Astrocyte (in vitro differentiated cells and primary cell): ENCODE results near the gene GZMM. TPM values are rescaled to one million over a fixed set of nuclear protein-coding genes. Genes with fewer than 3 reads are reported as not detected.

ENCODE experiments used
- DNase-seq: peaks from one replicate; pipeline ENCODE4 v3.0.0-alpha.2; 2010; ENCODE audit warnings: low read depth
- FAIRE-seq: peaks from 2 replicates; lab custom pipeline; 2011; peaks lifted over from hg19 to GRCh38; lab: Jason Lieb, UNC
- H2AFZ ChIP-seq: 2 replicates; pipeline ENCODE4 v1.6.0; 2012; ENCODE audit warnings: low read depth, low read length, inconsistent platforms
- H3K27ac ChIP-seq: 2 replicates; pipeline ENCODE4 v1.5.1; 2011; ENCODE audit warnings: low read depth, low read length, inconsistent platforms
- H3K27me3 ChIP-seq: 2 replicates; pipeline ENCODE4 v1.6.0; 2011; ENCODE audit warnings: low read length, inconsistent platforms; ENCODE audit not compliant: insufficient read depth
- H3K36me3 ChIP-seq: 2 replicates; pipeline ENCODE4 v1.5.1; 2011; ENCODE audit warnings: low read length, inconsistent platforms; ENCODE audit not compliant: insufficient read depth
- H3K4me1 ChIP-seq: 2 replicates; pipeline ENCODE4 v1.5.1; 2011; ENCODE audit warnings: low read length, inconsistent platforms; ENCODE audit not compliant: insufficient read depth
- H3K4me2 ChIP-seq: 2 replicates; pipeline ENCODE4 v1.6.0; 2012; ENCODE audit warnings: low read length, inconsistent platforms
- H3K4me3 ChIP-seq: 2 replicates; pipeline ENCODE4 v1.5.1; 2011; ENCODE audit warnings: low read depth, mild to moderate bottlenecking, low read length, inconsistent platforms; ENCODE audit not compliant: insufficient read depth
- H3K79me2 ChIP-seq: 2 replicates; pipeline ENCODE4 v1.6.0; 2012; ENCODE audit warnings: mild to moderate bottlenecking, low read length, inconsistent platforms; ENCODE audit not compliant: insufficient read depth
- H3K9ac ChIP-seq: 2 replicates; pipeline ENCODE4 v1.6.0; 2012; ENCODE audit warnings: mild to moderate bottlenecking, low read length, inconsistent platforms
- H3K9me3 ChIP-seq: 2 replicates; pipeline ENCODE4 v1.5.1; 2012; ENCODE audit warnings: low read depth, mild to moderate bottlenecking, low read length, inconsistent platforms; ENCODE audit not compliant: insufficient read depth
- H4K20me1 ChIP-seq: 2 replicates; pipeline ENCODE4 v1.6.0; 2012; ENCODE audit warnings: low read length, inconsistent platforms; ENCODE audit not compliant: insufficient read depth
- H3K27ac Mint-ChIP-seq: one replicate; pipeline ENCODE4 v1.8.0; 2021; ENCODE audit warnings: mild to moderate bottlenecking, mixed read lengths; ENCODE audit not compliant: unreplicated experiment
- H3K27me3 Mint-ChIP-seq: one replicate; pipeline ENCODE4 v1.8.0; 2021; ENCODE audit warnings: low read depth, mixed read lengths; ENCODE audit not compliant: unreplicated experiment
- H3K36me3 Mint-ChIP-seq: one replicate; pipeline ENCODE4 v1.8.0; 2021; ENCODE audit warnings: low read depth, mixed read lengths; ENCODE audit not compliant: unreplicated experiment
- H3K4me1 Mint-ChIP-seq: one replicate; pipeline ENCODE4 v1.8.0; 2021; ENCODE audit warnings: low read depth, mixed read lengths; ENCODE audit not compliant: unreplicated experiment
- H3K4me3 Mint-ChIP-seq: one replicate; pipeline ENCODE4 v1.8.0; 2021; ENCODE audit warnings: mild to moderate bottlenecking, moderate library complexity, mixed read lengths; ENCODE audit not compliant: unreplicated experiment
- H3K9me3 Mint-ChIP-seq: one replicate; pipeline ENCODE4 v1.8.0; 2021; ENCODE audit warnings: mild to moderate bottlenecking, mixed read lengths; ENCODE audit not compliant: unreplicated experiment
- CTCF ChIP-seq: IDR thresholded peaks from 2 replicates; pipeline ENCODE4 v1.5.1; 2011; ENCODE audit warnings: low read depth, mild to moderate bottlenecking, inconsistent platforms, low read length, moderate library complexity; ENCODE audit not compliant: insufficient read depth
- EZH2 ChIP-seq: IDR thresholded peaks from 2 replicates; pipeline ENCODE4 v1.6.1; 2012; ENCODE audit warnings: mild to moderate bottlenecking, low read length, inconsistent platforms; ENCODE audit not compliant: insufficient read depth
- total RNA-seq: library from RNA; stranded (reverse); gene quantifications from 2 replicates; pipeline ENCODE4 v1.2.1, GENCODE V29; 2021

The GZMM gene
- total RNA-seq, 1 donor from 2014 or later: 0.70 TPM

DNA sequence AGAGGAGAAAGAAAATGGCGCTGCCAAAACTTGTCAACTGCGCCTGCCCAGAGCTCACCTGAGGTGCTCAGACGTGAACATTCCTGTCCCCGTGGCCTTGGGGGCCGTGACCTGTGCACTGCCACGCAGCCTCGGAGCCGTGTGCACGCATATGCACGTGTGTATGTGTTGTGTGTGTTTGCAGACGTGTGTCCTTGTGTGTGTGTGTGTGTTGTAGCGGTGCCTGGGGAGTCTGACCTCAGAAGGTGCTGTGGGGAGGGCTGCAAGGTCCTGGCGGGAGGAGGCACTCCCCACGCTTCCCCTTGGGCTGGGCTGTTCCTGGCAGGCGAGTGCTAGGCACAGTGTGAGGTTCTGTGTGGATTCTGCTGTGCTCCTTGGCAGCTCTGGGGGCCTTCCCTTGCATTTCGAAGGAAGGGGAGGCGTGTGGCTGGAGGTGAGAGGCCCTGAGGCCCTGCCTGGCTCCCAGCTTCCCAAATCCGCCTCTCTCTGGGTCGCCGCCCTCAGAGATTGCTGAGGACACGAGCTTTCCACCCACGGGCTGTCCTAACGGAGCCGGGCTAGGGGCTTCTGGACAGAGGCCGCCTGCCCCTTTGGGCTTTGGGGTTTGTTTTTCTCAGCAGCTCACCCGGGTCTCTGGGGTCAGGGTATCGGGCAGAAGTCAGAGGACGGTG is 33.0 kb downstream of the GZMM start:
- Mint-ChIP-seq H3K9me3 (no peaks in the 10 kb centered on the region), H3K4me3 (no peak overlapping the region), H3K27ac (no peak overlapping the region), H3K27me3 (no peaks in the 10 kb centered on the region), H3K36me3 (no peaks in the 10 kb centered on the region), H3K4me1 (peaks cover 21% of the 10 kb centered on the region)
- Histone ChIP-seq H3K79me2 (peaks cover 90% of the 10 kb centered on the region), H3K4me1 (peaks cover 34% of the 10 kb centered on the region), H3K27me3 (no peaks in the 10 kb centered on the region), H3K9ac (no peak overlapping the region), H3K36me3 (peaks cover 3% of the 10 kb centered on the region), H3K4me3 (no peak overlapping the region), H4K20me1 (peaks cover 84% of the 10 kb centered on the region), H3K27ac (no peak overlapping the region), H2AFZ (no peak overlapping the region), H3K4me2 (peak overlapping the region; percentile 92), H3K9me3 (no peaks in the 10 kb centered on the region)
- TF ChIP-seq EZH2: no peak
- no peak for TF ChIP-seq CTCF
- DNase-seq: no peak
- no peak for FAIRE-seq

GRCh38 chr19:577439-578392 is 33.9 kb downstream of the GZMM start:
- Mint-ChIP-seq H3K27ac (no peak overlapping the region), H3K4me3 (no peak overlapping the region), H3K9me3 (no peaks in the 10 kb centered on the region), H3K4me1 (peaks cover 23% of the 10 kb centered on the region), H3K27me3 (no peaks in the 10 kb centered on the region), H3K36me3 (peaks cover 1% of the 10 kb centered on the region)
- Histone ChIP-seq H3K4me2 (no peak overlapping the region), H3K36me3 (peaks cover 3% of the 10 kb centered on the region), H4K20me1 (peaks cover 88% of the 10 kb centered on the region), H3K27me3 (no peaks in the 10 kb centered on the region), H3K9me3 (no peaks in the 10 kb centered on the region), H2AFZ (no peak overlapping the region), H3K4me1 (peaks cover 34% of the 10 kb centered on the region), H3K4me3 (no peak overlapping the region), H3K9ac (no peak overlapping the region), H3K79me2 (peaks cover 87% of the 10 kb centered on the region), H3K27ac (no peak overlapping the region)
- no peak for TF ChIP-seq CTCF
- TF ChIP-seq EZH2: no peak
- FAIRE-seq (no peak), DNase-seq (no peak)
